ENCODE measurements around the gene ADAMTS12. TPM values are rescaled to one million over a fixed set of nuclear protein-coding genes. Genes with fewer than 3 reads are reported as not detected.

ADAMTS12 gene
- total and polyA plus RNA-seq, 9 of the 15 experiments (the other 6 are each of a cell fraction or from before 2014, with no cell fraction given): 0.11 TPM; not detected in 8

GRCh38 chr5:33579789-33580188 lies 312.0 kb downstream of the ADAMTS12 start (continued):
- TF ChIP-seq PTTG1 (tag; IDR thresholded peaks at IDR 0.05; ENCODE audit: low read depth) (no peak), CHD7 (IDR thresholded peaks at IDR 0.05; ENCODE audit: low read depth, low read length) (no peak), KDM2B (CRISPR knock-in tag; IDR thresholded peaks at IDR 0.05) (no peak), FOXA3 (CRISPR knock-in tag; conservative IDR thresholded peaks at IDR 0.05 in 1 of 2, IDR thresholded peaks at IDR 0.05 in 1 of 2) (no peak), DEAF1 (CRISPR knock-in tag; IDR thresholded peaks at IDR 0.05) (no peak), SRSF7 (optimal IDR thresholded peaks at IDR 0.05; ENCODE audit: low read depth, low read length) (no peak), MXI1 (IDR thresholded peaks at IDR 0.05; ENCODE audit: low read depth, low read length) (no peak)
